Measurements from ENCODE around the gene MCCC2. TPM values are rescaled to one million over a fixed set of nuclear protein-coding genes. Genes with fewer than 3 reads are reported as not detected.

MCCC2 gene
- total RNA-seq, 5 donors from 2014 or later (not counting 1 experiment from before 2014, with no cell fraction given), result 27.2 to 32.8 (median 27.5) TPM

- peaks cover 36 to 45% (median 45%) of the 10 kb centered on the region in 3 donors for H3K4me1 Mint-ChIP-seq
- H3K27ac ChIP-seq (ENCODE audit: low read length), result no peak overlapping the region
These were observed 2.8 kb downstream of the MCCC2 start for GRCh38 chr5:71589903-71590302.

DNA sequence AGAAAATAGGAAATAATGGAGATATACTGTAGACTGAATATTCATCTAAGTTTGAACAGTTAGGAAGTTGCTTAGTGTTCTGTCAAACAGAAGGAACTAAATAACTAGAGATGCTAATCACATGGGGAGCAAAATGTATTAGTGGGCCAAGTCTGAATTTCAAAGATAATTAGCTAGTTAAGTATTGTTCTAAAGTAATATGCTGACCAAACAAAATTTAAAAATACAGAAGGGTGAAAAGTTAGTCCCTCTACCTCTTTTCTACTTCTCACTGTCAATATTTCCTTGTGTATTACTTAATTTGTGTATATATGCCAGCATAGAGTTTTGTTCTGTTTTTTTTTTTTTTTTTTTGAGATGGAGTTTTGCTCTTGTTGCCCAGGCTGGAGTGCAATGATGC, 4.0 kb downstream of the MCCC2 start:
- H3K4me3 ChIP-seq (ENCODE audit: control insufficient read depth in 1 of 2, extremely low read depth in 1 of 2, low read length in 1 of 2), result no peak overlapping the region
- H3K9me3 ChIP-seq, result no peaks in the 10 kb centered on the region
- Mint-ChIP-seq H3K27ac (no peak overlapping the region), H3K4me3 (no peak overlapping the region), H3K27me3 (no peaks in the 10 kb centered on the region), H3K4me1 (peaks cover 36 to 45% (median 45%) of the 10 kb centered on the region in 3 donors), H3K36me3 (peaks cover 24% of the 10 kb centered on the region), H3K9me3 (no peaks in the 10 kb centered on the region)
- H3K27me3 ChIP-seq (replicated peaks in 1 of 2; ENCODE audit: control insufficient read depth in 2 of 2, extremely low read depth in 1 of 2, insufficient read depth in 2 of 2, low read length in 1 of 2), result no peaks in the 10 kb centered on the region
- peaks cover 7 to 10% of the 10 kb centered on the region in 2 donors for H3K36me3 ChIP-seq (ENCODE audit: control insufficient read depth in 2 of 2, extremely low read depth in 1 of 2, insufficient read depth in 1 of 2, low read length in 1 of 2)
- ATAC-seq (replicated peaks in 1 of 4) (no peak), DNase-seq (no peak)
- peaks cover 10 to 31% of the 10 kb centered on the region in 2 experiments for H3K4me1 ChIP-seq (ENCODE audit: control insufficient read depth in 1 of 2, extremely low read depth in 1 of 2, insufficient read depth in 2 of 2, low read length in 2 of 2)
- no peak overlapping the region for H3K27ac ChIP-seq (ENCODE audit: low read length)
- POLR2A ChIA-PET, result interaction anchor here in 1 of 2 donors (0.5 to 0.7 kb wide), 4 partner anchors 9 to 711 kb away, joined by 3 to 8 read pairs (median 3); no protein-coding TSS in a partner anchor
- CTCF ChIA-PET, result interaction anchor here in 1 of 2 donors (2.1 kb wide), 1 partner anchor 10 kb away, joined by 9 read pairs; no protein-coding TSS in a partner anchor

More at GRCh38 chr5:71589903-71590302, 2.8 kb downstream of the MCCC2 start:
- Histone ChIP-seq H3K4me1 (ENCODE audit: control insufficient read depth in 1 of 2, extremely low read depth in 1 of 2, insufficient read depth in 2 of 2, low read length in 2 of 2) (peaks cover 10 to 32% of the 10 kb centered on the region in 2 experiments), H3K27me3 (replicated peaks in 1 of 2; ENCODE audit: control insufficient read depth in 2 of 2, extremely low read depth in 1 of 2, insufficient read depth in 2 of 2, low read length in 1 of 2) (no peaks in the 10 kb centered on the region), H3K4me3 (ENCODE audit: control insufficient read depth in 1 of 2, extremely low read depth in 1 of 2, low read length in 1 of 2) (no peak overlapping the region), H3K36me3 (ENCODE audit: control insufficient read depth in 2 of 2, extremely low read depth in 1 of 2, insufficient read depth in 1 of 2, low read length in 1 of 2) (peaks cover 7 to 8% of the 10 kb centered on the region in 2 donors), H3K9me3 (no peaks in the 10 kb centered on the region)
- POLR2A ChIA-PET, result no interaction called here
- no peak for DNase-seq
- Mint-ChIP-seq H3K36me3 (peaks cover 18% of the 10 kb centered on the region), H3K27ac (no peak overlapping the region), H3K27me3 (no peaks in the 10 kb centered on the region), H3K9me3 (no peaks in the 10 kb centered on the region), H3K4me3 (peak overlapping the region in 1 of 3 donors; percentile 84)
- no peak for ATAC-seq (replicated peaks in 1 of 4)
- WGBS (ENCODE audit: insufficient coverage), result no CpG with 5 or more reads among the region's 2 CpGs
- CTCF ChIA-PET, result interaction anchor here (0.8 to 1.1 kb wide), 2 partner anchors 11 kb away, joined by 4 to 6 read pairs; no protein-coding TSS in a partner anchor

GRCh38 chr5:71596169-71596568, 9.0 kb downstream of the MCCC2 start:
- Mint-ChIP-seq H3K27me3 (no peaks in the 10 kb centered on the region), H3K36me3 (peaks cover 49% of the 10 kb centered on the region), H3K4me3 (no peak overlapping the region), H3K4me1 (peaks cover 9 to 18% (median 17%) of the 10 kb centered on the region in 3 donors), H3K27ac (no peak overlapping the region), H3K9me3 (no peaks in the 10 kb centered on the region)
- Histone ChIP-seq H3K9me3 (no peaks in the 10 kb centered on the region), H3K4me3 (ENCODE audit: control insufficient read depth in 1 of 2, extremely low read depth in 1 of 2, low read length in 1 of 2) (no peak overlapping the region), H3K4me1 (ENCODE audit: control insufficient read depth in 1 of 2, extremely low read depth in 1 of 2, insufficient read depth in 2 of 2, low read length in 2 of 2) (peaks cover 0 to 10% of the 10 kb centered on the region in 2 experiments), H3K27me3 (replicated peaks in 1 of 2; ENCODE audit: control insufficient read depth in 2 of 2, extremely low read depth in 1 of 2, insufficient read depth in 2 of 2, low read length in 1 of 2) (no peaks in the 10 kb centered on the region), H3K36me3 (ENCODE audit: control insufficient read depth in 2 of 2, extremely low read depth in 1 of 2, insufficient read depth in 1 of 2, low read length in 1 of 2) (peaks cover 18 to 52% of the 10 kb centered on the region in 2 donors), H3K27ac (ENCODE audit: low read length) (no peak overlapping the region)
- CTCF ChIA-PET, result interaction anchor here in 1 of 2 donors (1.1 kb wide), 1 partner anchor 9 kb away, joined by 4 read pairs; the partner anchor contains the start of gene MCCC2
- POLR2A ChIA-PET, result no interaction called here
- no peak for ATAC-seq (replicated peaks in 1 of 4)
- no CpG with 5 or more reads among the region's 4 CpGs for WGBS (ENCODE audit: insufficient coverage)
- DNase-seq, result no peak

GRCh38 chr5:71597001-71597400, 9.9 kb downstream of the MCCC2 start:
- ATAC-seq (replicated peaks in 1 of 4) (no peak), DNase-seq (no peak)
- Mint-ChIP-seq H3K4me3 (no peak overlapping the region), H3K27ac (peak overlapping the region; percentile 24 to 66), H3K27me3 (no peaks in the 10 kb centered on the region), H3K36me3 (peaks cover 49% of the 10 kb centered on the region), H3K4me1 (peaks cover 15 to 26% (median 24%) of the 10 kb centered on the region in 3 donors), H3K9me3 (no peaks in the 10 kb centered on the region)
- Histone ChIP-seq H3K9me3 (no peaks in the 10 kb centered on the region), H3K4me1 (ENCODE audit: control insufficient read depth in 1 of 2, extremely low read depth in 1 of 2, insufficient read depth in 2 of 2, low read length in 2 of 2) (peaks cover 0 to 16% of the 10 kb centered on the region in 2 experiments), H3K36me3 (ENCODE audit: control insufficient read depth in 2 of 2, extremely low read depth in 1 of 2, insufficient read depth in 1 of 2, low read length in 1 of 2) (peaks cover 18 to 54% of the 10 kb centered on the region in 2 donors), H3K27ac (ENCODE audit: low read length) (no peak overlapping the region), H3K27me3 (replicated peaks in 1 of 2; ENCODE audit: control insufficient read depth in 2 of 2, extremely low read depth in 1 of 2, insufficient read depth in 2 of 2, low read length in 1 of 2) (no peaks in the 10 kb centered on the region), H3K4me3 (ENCODE audit: control insufficient read depth in 1 of 2, extremely low read depth in 1 of 2, low read length in 1 of 2) (no peak overlapping the region)
- 93% methylated on average over 1 of the region's 1 CpG for WGBS (ENCODE audit: insufficient coverage)
- ChIA-PET POLR2A (interaction anchor here in 1 of 2 donors (1.0 kb wide), 1 partner anchor 10 kb away, joined by 4 read pairs; the partner anchor contains the start of gene MCCC2), CTCF (interaction anchor here in 1 of 2 donors (0.6 kb wide), 1 partner anchor 22 kb away, joined by 10 read pairs; no protein-coding TSS in a partner anchor)

- DNase-seq (no peak), ATAC-seq (replicated peaks in 1 of 4) (no peak)
- Mint-ChIP-seq H3K27me3 (no peaks in the 10 kb centered on the region), H3K4me3 (peak overlapping the region in 1 of 3 donors; percentile 49), H3K4me1 (peaks cover 15 to 33% (median 32%) of the 10 kb centered on the region in 3 donors), H3K9me3 (no peaks in the 10 kb centered on the region), H3K36me3 (peaks cover 54% of the 10 kb centered on the region), H3K27ac (peak overlapping the region; percentile 89 to 93)
- H3K27ac ChIP-seq (ENCODE audit: low read length), result peak overlapping the region; percentile 69
- H3K4me3 ChIP-seq (ENCODE audit: control insufficient read depth in 1 of 2, extremely low read depth in 1 of 2, low read length in 1 of 2), result no peak overlapping the region
- H3K4me1 ChIP-seq (ENCODE audit: control insufficient read depth in 1 of 2, extremely low read depth in 1 of 2, insufficient read depth in 2 of 2, low read length in 2 of 2), result peaks cover 0 to 16% of the 10 kb centered on the region in 2 experiments
- ChIA-PET CTCF (interaction anchor here (0.6 to 2.3 kb wide), 12 partner anchors 9 to 130 kb away, joined by 3 to 32 read pairs (median 4); partner anchors contain the start of gene MCCC2 (in 1 of the 2)), POLR2A (interaction anchor here in 1 of 2 donors (0.6 kb wide), 1 partner anchor 125 kb away, joined by 3 read pairs; no protein-coding TSS in a partner anchor)
- H3K27me3 ChIP-seq (replicated peaks in 1 of 2; ENCODE audit: control insufficient read depth in 2 of 2, extremely low read depth in 1 of 2, insufficient read depth in 2 of 2, low read length in 1 of 2), result no peaks in the 10 kb centered on the region
- H3K36me3 ChIP-seq (ENCODE audit: control insufficient read depth in 2 of 2, extremely low read depth in 1 of 2, insufficient read depth in 1 of 2, low read length in 1 of 2), result peaks cover 12 to 61% of the 10 kb centered on the region in 2 donors
- WGBS (ENCODE audit: insufficient coverage), result 89% methylated on average over 1 of the region's 1 CpG
- H3K9me3 ChIP-seq, result no peaks in the 10 kb centered on the region
These were observed 13.6 kb downstream of the MCCC2 start for GRCh38 chr5:71600783-71601182.

DNA sequence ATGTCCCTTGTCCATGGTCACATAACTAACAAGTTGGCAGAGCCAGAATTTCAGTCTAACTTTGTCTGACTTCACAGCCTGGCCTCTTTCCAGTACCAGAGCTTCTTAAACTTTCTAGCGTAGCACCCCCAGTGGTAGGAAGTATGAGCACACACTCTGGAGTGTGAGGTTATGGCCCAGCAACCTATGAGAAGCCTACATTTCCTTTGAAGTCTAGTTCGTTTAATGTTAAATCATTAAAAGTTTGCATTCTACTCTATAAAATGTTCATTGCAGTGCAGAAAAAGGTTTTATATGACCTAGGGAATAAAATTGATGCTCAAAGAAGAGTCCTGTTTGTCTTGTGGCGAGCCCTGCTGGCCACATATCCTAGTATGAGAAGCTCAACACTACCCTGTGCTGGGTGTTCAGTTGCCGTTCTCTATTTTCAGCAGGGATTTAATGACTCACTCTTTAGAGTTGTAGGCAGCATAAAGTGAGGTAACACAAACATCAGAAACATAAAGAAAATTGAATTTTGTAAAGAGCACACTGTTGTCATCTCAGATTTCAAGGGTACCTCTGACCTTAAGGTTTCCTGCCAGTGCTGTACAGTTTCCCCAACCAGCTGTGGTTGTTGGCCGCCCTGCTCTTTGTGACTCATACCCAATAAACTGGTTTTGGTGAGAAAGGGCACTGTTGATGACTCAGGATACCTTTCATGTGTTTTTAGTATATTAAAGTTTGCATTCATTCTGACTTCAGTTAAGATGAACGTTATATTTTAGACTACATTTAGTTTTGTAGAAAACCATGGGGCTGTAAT, 14.3 kb downstream of the MCCC2 start:
- Histone ChIP-seq H3K4me3 (ENCODE audit: control insufficient read depth in 1 of 2, extremely low read depth in 1 of 2, low read length in 1 of 2) (no peak overlapping the region), H3K36me3 (ENCODE audit: control insufficient read depth in 2 of 2, extremely low read depth in 1 of 2, insufficient read depth in 1 of 2, low read length in 1 of 2) (peaks cover 12 to 57% of the 10 kb centered on the region in 2 donors), H3K9me3 (no peaks in the 10 kb centered on the region), H3K27me3 (replicated peaks in 1 of 2; ENCODE audit: control insufficient read depth in 2 of 2, extremely low read depth in 1 of 2, insufficient read depth in 2 of 2, low read length in 1 of 2) (no peaks in the 10 kb centered on the region), H3K4me1 (ENCODE audit: control insufficient read depth in 1 of 2, extremely low read depth in 1 of 2, insufficient read depth in 2 of 2, low read length in 2 of 2) (peaks cover 0 to 16% of the 10 kb centered on the region in 2 experiments), H3K27ac (ENCODE audit: low read length) (peak overlapping the region; percentile 69)
- H3K4me1 Mint-ChIP-seq, result peaks cover 15 to 33% (median 32%) of the 10 kb centered on the region in 3 donors
- H3K27ac Mint-ChIP-seq, result peak overlapping the region; percentile 89 to 93
- ChIA-PET CTCF (interaction anchor here (0.6 to 2.3 kb wide), 13 partner anchors 9 to 130 kb away, joined by 3 to 32 read pairs (median 4); partner anchors contain the start of gene MCCC2 (in 1 of the 2)), POLR2A (interaction anchor here in 1 of 2 donors (0.6 kb wide), 1 partner anchor 125 kb away, joined by 3 read pairs; no protein-coding TSS in a partner anchor)
- peak; percentile 93 to 94 (median 94) for ATAC-seq (replicated peaks in 1 of 4)
- DNase-seq, result peak; percentile 27 to 81 (median 53)
- WGBS (ENCODE audit: insufficient coverage), result 33% methylated on average over 1 of the region's 6 CpGs
- H3K4me3 Mint-ChIP-seq, result peak overlapping the region in 1 of 3 donors; percentile 49
- H3K36me3 Mint-ChIP-seq, result peaks cover 49% of the 10 kb centered on the region
- no peaks in the 10 kb centered on the region for H3K27me3 Mint-ChIP-seq
- H3K9me3 Mint-ChIP-seq, result no peaks in the 10 kb centered on the region

Data from T-cell (primary cell).